Measurements from ENCODE around the gene ARHGAP5. TPM values are rescaled to one million over a fixed set of nuclear protein-coding genes. Genes with fewer than 3 reads are reported as not detected.
A peak's percentile ranks its signal among the peaks of the same experiment; 100 is the strongest.

The ARHGAP5 gene
- total RNA-seq, 1 experiment from 2014 or later, result 100 TPM

GRCh38 chr14:32202491-32202997 lies 125.4 kb downstream of the ARHGAP5 start:
- CTCF ChIA-PET, result interaction anchor here (0.6 kb wide), 1 partner anchor 121 kb away, joined by 4 read pairs; no protein-coding TSS in a partner anchor
- peak overlapping the region; percentile 98 for H3K27ac Mint-ChIP-seq (ENCODE audit: low read depth, unreplicated experiment)
- H3K27me3 Mint-ChIP-seq (ENCODE audit: insufficient read depth, unreplicated experiment), result no peaks in the 10 kb centered on the region
- peak overlapping the region; percentile 89 for H3K4me3 Mint-ChIP-seq (ENCODE audit: unreplicated experiment)
- TF ChIP-seq, protein P1, sequence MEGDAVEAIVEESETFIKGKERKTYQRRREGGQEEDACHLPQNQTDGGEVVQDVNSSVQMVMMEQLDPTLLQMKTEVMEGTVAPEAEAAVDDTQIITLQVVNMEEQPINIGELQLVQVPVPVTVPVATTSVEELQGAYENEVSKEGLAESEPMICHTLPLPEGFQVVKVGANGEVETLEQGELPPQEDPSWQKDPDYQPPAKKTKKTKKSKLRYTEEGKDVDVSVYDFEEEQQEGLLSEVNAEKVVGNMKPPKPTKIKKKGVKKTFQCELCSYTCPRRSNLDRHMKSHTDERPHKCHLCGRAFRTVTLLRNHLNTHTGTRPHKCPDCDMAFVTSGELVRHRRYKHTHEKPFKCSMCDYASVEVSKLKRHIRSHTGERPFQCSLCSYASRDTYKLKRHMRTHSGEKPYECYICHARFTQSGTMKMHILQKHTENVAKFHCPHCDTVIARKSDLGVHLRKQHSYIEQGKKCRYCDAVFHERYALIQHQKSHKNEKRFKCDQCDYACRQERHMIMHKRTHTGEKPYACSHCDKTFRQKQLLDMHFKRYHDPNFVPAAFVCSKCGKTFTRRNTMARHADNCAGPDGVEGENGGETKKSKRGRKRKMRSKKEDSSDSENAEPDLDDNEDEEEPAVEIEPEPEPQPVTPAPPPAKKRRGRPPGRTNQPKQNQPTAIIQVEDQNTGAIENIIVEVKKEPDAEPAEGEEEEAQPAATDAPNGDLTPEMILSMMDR (IDR thresholded peaks at IDR 0.05; ENCODE audit: unreplicated experiment), result no peak
- no peak for DNase-seq (ENCODE audit: unreplicated experiment)
- no peaks in the 10 kb centered on the region for H3K9me3 Mint-ChIP-seq (ENCODE audit: unreplicated experiment)
- peaks cover 21% of the 10 kb centered on the region for H3K4me1 Mint-ChIP-seq (ENCODE audit: insufficient read depth, unreplicated experiment)
- no TSS peak for BruUV-seq (replicated peaks)
- intact Hi-C loops (cut with micrococcal nuclease), result no loop called here
- POLR2A ChIA-PET, result interaction anchor here (0.7 to 2.7 kb wide), 10 partner anchors 10 to 1264 kb away, joined by 3 to 14 read pairs (median 4); partner anchors contain the start of gene ARHGAP5
- peaks cover 12% of the 10 kb centered on the region for H3K36me3 Mint-ChIP-seq (ENCODE audit: insufficient read depth, unreplicated experiment)

DNA sequence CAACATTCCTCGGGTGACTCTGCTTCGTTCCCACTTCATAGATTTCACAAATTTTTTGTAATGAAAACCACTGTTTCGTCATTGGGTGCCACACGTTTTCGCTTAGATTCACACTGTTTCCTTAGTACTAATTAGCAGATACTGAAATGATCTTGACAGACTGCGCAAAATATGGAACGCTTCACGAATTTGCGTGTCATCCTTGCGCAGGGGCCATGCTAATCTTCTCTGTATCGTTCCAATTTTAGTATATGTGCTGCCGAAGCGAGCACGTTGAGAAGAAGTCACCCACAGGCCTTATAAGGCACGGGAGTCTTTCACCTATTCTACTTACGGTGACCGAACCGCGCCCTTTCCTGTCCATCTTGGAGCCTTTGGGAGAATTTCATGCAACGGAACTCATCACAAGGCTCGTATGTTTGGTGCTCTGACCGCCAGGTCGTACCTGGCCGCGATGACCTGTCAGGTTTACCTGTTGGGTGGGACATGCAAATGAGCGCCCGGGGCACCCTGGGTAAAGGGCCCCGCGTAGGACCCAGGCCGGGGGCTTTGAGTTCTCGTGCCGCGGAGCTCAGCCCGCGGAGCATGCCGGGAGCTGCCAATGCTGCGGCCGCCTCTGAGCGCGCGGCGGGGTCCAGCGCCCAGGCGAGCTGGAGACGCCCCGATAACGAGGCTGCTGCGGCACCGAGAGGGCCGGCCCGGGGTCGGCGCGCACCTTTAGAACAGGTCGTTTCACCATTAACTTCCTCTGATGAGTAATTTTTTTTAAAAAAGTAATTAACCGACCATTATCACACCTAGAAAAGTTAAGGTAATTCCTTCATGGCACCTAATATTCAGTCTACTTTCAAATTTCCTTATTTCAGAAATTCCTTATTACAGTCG lies 126.1 kb downstream of the ARHGAP5 start, which contains the start of gene RNU6-8:
RNU6-8 (minus strand) TSS at position 272 of the 885 bp plus-strand sequence.
- Mint-ChIP-seq H3K27me3 (ENCODE audit: insufficient read depth, unreplicated experiment) (no peaks in the 10 kb centered on the region), H3K4me3 (ENCODE audit: unreplicated experiment) (peak within 1 kb of the TSS; percentile 89)
- BruUV-seq (replicated peaks), result TSS peak; percentile 99

DNA sequence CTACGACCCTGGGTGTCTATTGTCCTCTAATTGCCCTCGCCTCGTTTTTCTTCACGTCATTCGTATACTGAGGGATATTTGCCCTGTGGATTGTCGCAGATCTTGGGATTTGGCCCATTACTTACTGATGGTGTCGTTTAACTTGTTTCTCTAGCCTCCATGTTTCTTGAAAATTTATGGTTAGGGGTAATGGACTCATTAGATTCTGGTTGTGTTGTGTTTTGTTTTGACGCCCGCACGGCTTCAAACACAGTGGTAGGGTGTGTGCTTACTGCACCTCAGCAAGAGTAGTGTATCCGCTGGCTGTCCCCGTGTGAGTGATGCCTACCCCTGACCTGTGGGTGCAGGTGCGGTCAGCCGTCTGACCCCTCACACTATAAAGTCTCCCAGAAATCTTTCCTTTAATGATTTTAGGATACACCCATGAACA lies 126.8 kb downstream of the ARHGAP5 start:
- POLR2A ChIA-PET, result interaction anchor here (0.7 to 2.7 kb wide), 11 partner anchors 8 to 356 kb away, joined by 3 to 14 read pairs (median 4); partner anchors contain the start of gene ARHGAP5
- CTCF ChIA-PET, result interaction anchor here (0.6 kb wide), 1 partner anchor 270 kb away, joined by 3 read pairs; no protein-coding TSS in a partner anchor
- Mint-ChIP-seq H3K4me3 (ENCODE audit: unreplicated experiment) (peak overlapping the region; percentile 89), H3K27me3 (ENCODE audit: insufficient read depth, unreplicated experiment) (no peaks in the 10 kb centered on the region), H3K36me3 (ENCODE audit: insufficient read depth, unreplicated experiment) (peaks cover 12% of the 10 kb centered on the region), H3K4me1 (ENCODE audit: insufficient read depth, unreplicated experiment) (peaks cover 21% of the 10 kb centered on the region), H3K27ac (ENCODE audit: low read depth, unreplicated experiment) (peak overlapping the region; percentile 98), H3K9me3 (ENCODE audit: unreplicated experiment) (no peaks in the 10 kb centered on the region)
- intact Hi-C loops (cut with micrococcal nuclease), result loop anchor here (1.0 kb wide), 1 partner anchor 265 kb away; no protein-coding TSS in a partner anchor
- TF ChIP-seq, protein P1 (IDR thresholded peaks at IDR 0.05; ENCODE audit: unreplicated experiment), result no peak
- TSS peak; percentile 31 for BruUV-seq (replicated peaks)
- DNase-seq (ENCODE audit: unreplicated experiment), result no peak

More for the DNA sequence above, 126.1 kb downstream of the ARHGAP5 start, which contains the start of gene RNU6-8:
- Mint-ChIP-seq H3K36me3 (ENCODE audit: insufficient read depth, unreplicated experiment) (peaks cover 12% of the 10 kb centered on the region), H3K9me3 (ENCODE audit: unreplicated experiment) (no peaks in the 10 kb centered on the region), H3K4me1 (ENCODE audit: insufficient read depth, unreplicated experiment) (peaks cover 21% of the 10 kb centered on the region), H3K27ac (ENCODE audit: low read depth, unreplicated experiment) (peak within 1 kb of the TSS; percentile 98)
- peak; percentile 87 for DNase-seq (ENCODE audit: unreplicated experiment)
- intact Hi-C loops (cut with micrococcal nuclease), result loop anchor here (1.0 kb wide), 1 partner anchor 266 kb away; no protein-coding TSS in a partner anchor
- POLR2A ChIA-PET, result interaction anchor here (0.7 to 2.7 kb wide), 15 partner anchors 9 to 587 kb away, joined by 3 to 14 read pairs (median 4); partner anchors contain the start of gene ARHGAP5
- CTCF ChIA-PET, result interaction anchor here (0.6 kb wide), 1 partner anchor 269 kb away, joined by 3 read pairs; no protein-coding TSS in a partner anchor
- TF ChIP-seq, protein P1 (IDR thresholded peaks at IDR 0.05; ENCODE audit: unreplicated experiment), result no peak

- intact Hi-C loops (cut with micrococcal nuclease), result no loop called here
- no peak overlapping the region for H3K4me3 Mint-ChIP-seq (ENCODE audit: unreplicated experiment)
- H3K9me3 Mint-ChIP-seq (ENCODE audit: unreplicated experiment), result no peaks in the 10 kb centered on the region
- BruUV-seq (replicated peaks), result no TSS peak
- CTCF ChIA-PET, result interaction anchor here (1.0 kb wide), 1 partner anchor 47 kb away, joined by 3 read pairs; no protein-coding TSS in a partner anchor
- POLR2A ChIA-PET, result no interaction called here
- DNase-seq (ENCODE audit: unreplicated experiment), result no peak
- TF ChIP-seq, protein P1 (IDR thresholded peaks at IDR 0.05; ENCODE audit: unreplicated experiment), result no peak
- no peak overlapping the region for H3K27ac Mint-ChIP-seq (ENCODE audit: low read depth, unreplicated experiment)
- peaks cover 21% of the 10 kb centered on the region for H3K4me1 Mint-ChIP-seq (ENCODE audit: insufficient read depth, unreplicated experiment)
- peaks cover 12% of the 10 kb centered on the region for H3K36me3 Mint-ChIP-seq (ENCODE audit: insufficient read depth, unreplicated experiment)
- no peaks in the 10 kb centered on the region for H3K27me3 Mint-ChIP-seq (ENCODE audit: insufficient read depth, unreplicated experiment)
Observed at GRCh38 chr14:32205554-32205953, 128.4 kb downstream of the ARHGAP5 start.
